T47D (cell line): ENCODE results near the gene CAT.

ENCODE experiments used
- DNase-seq, 2 experiments: peaks; one replicate each; pipeline versions ENCODE4 v3.0.0 to v3.0.0-alpha.2; 2011 to 2012; ENCODE audit warnings: low read depth in 1 of 2, low spot score in 1 of 2
- JUND ChIP-seq: IDR thresholded peaks from 2 replicates; pipeline ENCODE4 v1.6.1; 2012; ENCODE audit warnings: low read depth
- in situ Hi-C: cut with HindIII; loops from 2 replicates; pipeline ENCODE4 v1.10.0; 2016; ENCODE audit warnings: low sequenced_read_pairs, low pct_unique_long_range_greater_than_20kb

Gene CAT

DNA sequence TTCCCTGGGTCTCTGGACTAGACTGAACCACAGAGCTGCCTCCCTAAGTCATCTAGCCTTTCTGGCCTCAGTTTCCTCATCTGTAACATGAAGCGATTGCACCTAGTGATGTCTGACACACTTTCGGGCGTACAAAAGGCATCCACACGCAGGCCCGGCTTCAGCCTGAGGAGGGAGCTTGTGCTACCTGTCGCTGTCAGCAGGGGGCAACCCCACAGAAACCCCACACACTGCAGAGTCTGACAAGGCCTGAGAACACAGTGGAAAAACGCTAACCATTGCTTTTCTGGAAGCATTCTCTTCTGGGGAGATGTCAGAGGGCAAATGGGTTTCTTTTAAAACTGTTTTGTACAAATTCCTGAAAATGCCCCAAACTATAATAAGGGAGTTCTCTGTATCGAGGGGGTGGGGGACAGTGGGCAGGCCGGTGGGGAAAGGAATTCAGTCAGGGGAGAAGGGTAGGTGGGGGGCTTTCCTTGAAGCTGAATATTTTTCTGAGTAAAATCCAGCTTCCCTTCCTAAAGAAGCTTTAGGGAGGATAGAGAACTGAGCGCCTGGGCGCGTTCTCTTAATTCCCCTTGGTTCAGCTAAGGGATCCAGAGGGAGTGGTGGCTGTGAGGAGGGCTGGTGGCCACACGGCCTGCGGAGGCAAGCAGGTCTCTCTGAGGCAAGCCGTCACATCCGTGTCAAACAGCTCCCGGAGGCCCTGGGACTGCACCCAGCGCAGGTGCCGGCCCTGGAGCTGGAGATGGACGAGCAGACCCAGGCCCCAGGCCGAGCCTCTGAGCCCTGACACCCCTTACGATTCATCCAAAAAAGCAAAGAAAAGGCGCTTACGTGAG is 74.3 kb downstream of the CAT start:
- in situ Hi-C loops: no loop called here
- TF ChIP-seq JUND: no peak
- peak; percentile 81 to 91 for DNase-seq

DNA sequence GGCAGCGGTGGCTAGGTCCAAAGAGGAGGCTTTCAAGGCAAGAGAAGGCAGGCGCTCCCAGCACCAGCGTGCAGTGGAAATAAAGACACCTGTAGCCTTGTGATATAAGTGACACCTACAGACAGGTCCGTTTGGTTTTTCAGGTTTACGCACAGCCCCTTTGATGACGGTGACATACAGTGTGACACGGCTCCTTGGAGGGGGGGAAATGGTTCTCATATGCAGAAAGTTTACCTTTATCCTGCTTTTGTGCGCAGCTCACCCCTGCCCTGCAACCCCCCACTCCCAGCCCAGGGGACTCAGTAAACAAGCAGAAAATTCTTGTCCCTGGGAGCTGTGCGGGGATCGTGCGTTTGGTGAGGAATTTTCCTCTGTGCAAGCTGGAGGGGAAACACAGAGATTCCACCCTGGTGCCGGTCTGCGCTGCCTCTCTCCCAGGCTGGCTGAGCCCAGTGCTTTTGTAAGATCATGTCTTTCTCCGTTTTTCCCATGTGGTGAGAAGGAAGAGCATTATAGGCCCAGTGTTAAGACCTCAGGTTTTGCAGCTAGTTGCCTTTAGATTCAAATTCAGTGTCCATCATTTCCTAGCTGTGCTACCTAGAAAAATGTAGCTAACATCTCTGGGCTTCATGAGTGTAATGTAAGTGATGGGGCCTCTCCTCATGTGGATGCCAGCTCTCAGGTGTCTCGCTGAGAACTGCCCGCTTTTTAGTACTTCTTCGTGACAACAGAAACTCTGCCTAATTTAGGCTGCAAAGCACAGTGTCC is 75.1 kb downstream of the CAT start, which contains the start of gene ELF5:
Gene ELF5, minus strand, starts transcription at position 113 of the 768 bp plus-strand sequence. CDS start 8,045 bp downstream, outside the sequence.
- DNase-seq: peak; percentile 54 to 96
- TF ChIP-seq JUND: no peak
- in situ Hi-C loops: no loop called here

- in situ Hi-C loops: no loop called here
- DNase-seq: peak in 1 of 2 experiments; percentile 54
- TF ChIP-seq JUND: no peak
Measured at GRCh38 chr11:34514597-34514996, 75.9 kb downstream of the CAT start.

DNA sequence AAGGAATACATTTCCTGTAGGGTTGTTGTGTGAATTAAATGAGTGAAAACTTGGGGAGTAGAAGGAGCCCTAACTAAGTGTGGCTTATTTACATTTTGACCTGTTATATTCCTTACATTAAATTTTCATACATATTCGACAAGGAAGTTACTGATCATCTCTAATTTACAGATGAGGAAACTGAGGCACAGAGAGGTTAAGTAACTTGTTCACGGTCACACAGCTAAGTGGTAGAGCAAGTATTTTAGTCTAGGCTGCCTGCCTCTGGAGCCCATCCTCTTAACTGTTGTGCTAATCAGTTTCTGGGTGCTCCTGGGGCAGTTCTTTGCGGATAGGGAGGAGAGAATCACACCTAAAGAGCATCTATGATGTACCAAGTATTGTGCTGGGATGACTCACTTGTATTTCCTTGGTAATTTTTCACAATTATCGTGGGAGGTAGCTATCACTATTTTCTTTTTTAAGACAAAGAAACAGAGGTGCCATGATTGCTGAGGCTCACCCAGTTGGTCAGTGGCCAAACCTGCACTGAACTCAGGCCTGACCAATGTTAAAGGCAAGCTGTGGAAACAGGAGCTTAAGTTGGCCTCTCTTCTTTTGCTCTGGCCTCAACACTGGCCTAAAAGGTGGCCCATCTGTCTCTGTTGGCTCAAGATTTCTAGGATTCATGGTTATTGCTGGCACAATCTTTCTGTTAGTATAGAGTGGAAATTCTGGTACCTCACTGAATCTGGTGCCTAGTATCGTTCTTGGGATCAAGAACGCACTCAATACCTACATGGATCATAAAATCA is 77.7 kb downstream of the CAT start:
- no peak for DNase-seq
- TF ChIP-seq JUND: no peak
- in situ Hi-C loops: no loop called here

DNA sequence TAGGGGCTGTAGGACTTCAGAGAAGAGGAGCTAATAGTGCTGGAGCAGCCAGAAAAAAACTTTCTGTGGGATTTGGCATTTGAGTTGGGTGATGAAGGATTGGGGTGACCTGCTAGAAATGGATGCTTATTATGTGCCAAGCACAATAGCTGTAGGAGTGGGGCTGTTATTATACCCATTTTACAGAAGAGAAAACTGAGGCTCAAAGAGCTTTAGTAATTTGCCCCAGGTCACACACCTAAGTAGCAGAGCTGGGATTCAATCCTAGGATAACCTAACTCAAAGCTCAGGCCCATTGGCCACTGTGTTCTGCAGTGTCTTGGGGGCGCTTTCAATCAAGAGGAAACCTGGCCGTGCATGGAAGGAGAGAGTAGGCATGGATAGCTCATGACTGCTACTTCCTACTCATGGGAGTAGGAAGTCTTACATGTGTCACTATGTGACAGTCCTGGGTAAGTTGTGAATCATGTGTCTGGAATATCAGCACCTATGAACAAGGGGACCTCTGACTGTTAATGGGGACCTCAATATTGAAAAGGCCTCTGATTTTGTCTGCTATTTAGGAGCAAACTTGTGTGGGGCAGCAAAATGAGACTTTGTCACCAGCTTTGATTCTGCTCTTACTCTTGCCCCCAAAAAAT is 81.0 kb downstream of the CAT start:
- no peak for DNase-seq
- in situ Hi-C loops: no loop called here
- TF ChIP-seq JUND: no peak

DNA sequence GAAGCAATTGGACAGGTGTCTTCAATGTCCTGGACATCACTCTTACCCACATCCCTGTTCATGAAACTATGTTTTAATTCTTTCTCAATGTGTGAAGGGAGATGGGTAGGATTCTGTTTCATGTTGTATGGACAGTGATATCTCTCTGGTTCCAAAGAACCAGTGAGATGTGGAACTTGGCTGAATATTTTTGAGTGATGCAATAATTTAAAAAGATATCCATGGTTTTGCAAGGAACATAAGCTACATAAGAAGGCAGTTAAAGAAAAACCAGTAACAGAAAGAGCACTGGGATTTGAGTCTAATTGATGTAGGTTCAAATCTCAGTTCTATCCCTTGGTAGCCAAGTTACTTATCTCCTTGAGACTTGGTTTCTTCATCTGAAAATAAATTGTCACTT is 82.5 kb downstream of the CAT start:
- in situ Hi-C loops: no loop called here
- TF ChIP-seq JUND: no peak

More for the DNA sequence above, 82.5 kb downstream of the CAT start:
- no peak for DNase-seq
